ENCODE data around the gene SGSM1.

Gene SGSM1

GRCh38 chr22:24950272-24950902, 144.4 kb downstream of the SGSM1 start:
- DNase-seq (ENCODE audit: low read depth in 2 of 2): no peak

DNA sequence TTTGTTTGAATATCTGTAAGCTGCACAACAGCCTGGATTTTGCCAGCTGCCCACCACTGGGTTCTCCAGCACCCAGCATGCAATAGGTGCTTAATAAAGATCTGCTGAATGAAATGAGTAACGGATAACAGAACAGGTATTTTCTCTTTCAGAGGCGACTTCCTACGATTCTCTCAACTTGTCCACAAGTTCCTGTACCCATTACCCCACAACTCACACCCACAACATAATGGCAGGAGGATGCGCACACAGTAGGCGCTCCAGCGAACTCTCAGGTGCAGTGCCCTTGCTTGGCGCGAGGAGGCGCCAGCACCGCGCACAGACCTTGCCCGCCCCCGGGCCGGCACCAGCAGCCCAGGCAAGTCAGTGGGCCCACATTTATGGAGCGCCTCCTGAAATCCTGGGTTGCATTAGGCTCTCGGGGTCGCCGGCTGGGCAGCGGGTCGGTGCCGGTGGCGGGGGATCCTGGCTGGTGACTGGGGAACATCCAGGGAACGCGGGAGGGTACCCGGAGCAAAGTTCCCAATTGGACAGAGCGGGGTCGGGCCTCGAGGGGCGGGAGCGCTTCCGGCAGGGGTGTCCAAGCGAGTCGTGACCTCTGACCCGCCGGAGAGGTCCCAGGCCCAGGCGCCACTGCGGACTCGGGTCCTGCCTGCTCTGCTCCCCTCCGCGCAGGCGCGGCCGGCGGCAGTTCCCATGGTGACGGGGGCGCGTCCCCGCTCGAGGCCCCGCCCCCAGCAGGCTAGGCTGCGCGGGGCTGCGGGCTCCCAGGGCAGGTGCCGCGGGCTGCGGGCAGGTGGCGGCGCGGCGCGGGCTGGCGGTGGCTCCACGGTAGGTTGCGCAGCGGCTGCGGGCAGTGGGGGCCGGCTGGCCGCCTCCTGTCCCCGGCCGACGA, 146.2 kb downstream of the SGSM1 start, which contains the start of gene KIAA1671:
TSS of gene KIAA1671 (plus strand) at position 775 of the 895 bp plus-strand sequence. CDS start 75,284 bp downstream, outside the sequence.
- peak; percentile 83 to 86 for DNase-seq (ENCODE audit: low read depth in 2 of 2)

DNA sequence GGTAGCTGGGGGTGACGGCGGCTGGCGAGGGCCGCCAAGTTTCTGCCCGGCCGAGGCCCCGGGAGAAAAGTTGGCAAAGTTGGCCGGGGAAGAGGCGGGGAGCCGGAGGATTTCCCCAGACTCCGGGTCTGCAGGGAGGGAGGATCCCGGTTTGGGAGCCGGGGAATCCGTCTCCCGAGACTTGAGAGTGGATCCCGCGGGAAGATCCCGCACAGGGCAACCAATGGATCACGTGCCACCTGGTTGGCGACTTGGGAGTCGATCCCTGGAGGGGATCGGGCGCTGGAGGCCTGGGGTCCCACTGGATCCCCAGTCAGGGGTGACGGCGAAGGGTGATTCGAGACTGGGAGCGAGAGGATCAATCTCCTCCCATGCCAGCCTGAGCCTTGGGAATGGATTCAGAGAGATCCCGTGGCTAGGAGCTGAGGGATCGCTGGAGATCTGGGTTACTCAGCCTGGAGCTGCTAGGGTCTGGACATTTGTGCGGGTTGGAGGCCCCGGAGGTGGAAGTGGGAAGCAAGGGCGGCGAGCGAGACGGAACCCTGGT, 146.9 kb downstream of the SGSM1 start:
- no peak for DNase-seq (ENCODE audit: low read depth in 2 of 2)

DNA sequence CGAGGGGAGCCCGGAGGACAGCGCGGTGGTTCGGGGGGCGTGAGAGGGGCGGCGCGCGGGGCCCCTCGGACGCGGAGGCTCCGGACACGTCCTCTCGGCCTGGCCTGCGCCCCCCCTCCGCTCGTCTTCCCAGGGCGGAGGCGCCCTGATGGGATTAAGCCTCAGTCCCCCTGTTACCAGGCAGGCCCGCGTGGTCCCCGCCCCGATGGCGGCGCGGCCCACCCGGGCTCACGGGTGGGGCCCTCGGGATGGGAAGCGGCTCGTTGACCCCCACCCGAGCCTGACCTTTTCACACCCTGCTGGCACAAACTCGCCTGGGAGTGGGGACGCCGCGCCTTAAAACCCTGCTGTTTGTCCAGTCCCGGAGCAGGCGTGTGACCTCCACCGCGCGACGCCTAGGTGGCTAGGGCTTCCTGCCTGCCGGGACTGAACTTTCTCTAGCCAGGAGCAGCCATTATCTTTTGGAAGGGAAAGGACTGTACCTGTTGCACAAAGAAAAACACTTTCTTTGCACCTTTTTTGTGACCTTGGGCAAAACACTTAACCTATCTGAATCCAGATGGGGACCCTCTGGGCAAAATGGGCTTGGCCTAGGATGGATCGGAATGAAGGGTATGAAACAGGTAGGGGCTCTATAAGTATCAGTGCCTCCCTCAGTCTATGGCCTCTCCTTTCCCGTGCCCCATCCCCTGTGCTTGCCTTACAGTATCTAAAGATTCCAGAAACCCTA, 147.5 kb downstream of the SGSM1 start:
- DNase-seq (ENCODE audit: low read depth in 2 of 2): no peak

- DNase-seq (ENCODE audit: low read depth in 2 of 2): no peak
Measured at GRCh38 chr22:24954114-24954463, 148.1 kb downstream of the SGSM1 start.

DNA sequence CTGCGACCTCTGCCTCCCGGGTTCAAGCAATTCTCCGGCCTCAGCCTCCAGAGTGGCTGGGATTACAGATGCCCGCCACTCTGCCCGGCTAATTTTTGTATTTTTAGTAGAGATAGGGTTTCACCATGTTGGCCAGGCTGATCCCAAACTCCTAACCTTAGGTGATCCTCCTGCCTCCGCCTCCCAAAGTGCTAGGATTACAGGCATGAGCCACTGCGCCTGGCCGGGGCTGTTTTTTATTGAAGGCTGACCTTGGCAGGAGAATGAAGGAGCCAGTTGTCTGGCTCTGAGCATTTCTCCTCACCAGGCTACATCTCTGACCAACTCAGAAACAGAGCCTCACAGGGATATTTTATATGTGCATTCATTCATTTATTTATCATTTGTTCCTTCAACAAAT, 148.8 kb downstream of the SGSM1 start:
- DNase-seq (ENCODE audit: low read depth in 2 of 2): no peak

- no peak for DNase-seq (ENCODE audit: low read depth in 2 of 2)
Measured at GRCh38 chr22:24957043-24957442, 151.0 kb downstream of the SGSM1 start.

- DNase-seq (ENCODE audit: low read depth in 2 of 2): no peak
Measured at GRCh38 chr22:24961217-24961844, 155.3 kb downstream of the SGSM1 start.

- DNase-seq (ENCODE audit: low read depth in 2 of 2): no peak
Measured at GRCh38 chr22:24962094-24962493, 156.1 kb downstream of the SGSM1 start.

DNA sequence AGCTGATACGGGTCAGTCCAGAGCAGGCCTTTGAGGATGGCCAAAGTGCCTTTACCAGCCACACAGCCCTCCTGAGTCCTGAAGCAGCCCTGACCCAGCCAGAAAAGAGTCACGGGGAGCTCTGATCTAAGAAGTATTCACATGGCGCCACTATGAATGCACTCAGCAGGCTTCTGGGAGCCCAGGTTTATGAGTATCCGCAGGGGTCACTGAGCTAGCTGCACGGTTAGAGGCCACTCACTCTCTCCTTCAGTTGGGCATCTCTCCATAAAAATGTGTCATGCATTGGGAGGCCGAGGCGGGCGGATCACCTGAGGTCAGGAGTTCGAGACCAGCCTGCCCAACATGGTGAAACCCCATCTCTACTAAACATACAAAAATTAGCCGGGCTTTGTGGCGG, 156.8 kb downstream of the SGSM1 start:
- DNase-seq (ENCODE audit: low read depth in 2 of 2): no peak

GRCh38 chr22:24964441-24964840, 158.4 kb downstream of the SGSM1 start:
- no peak for DNase-seq (ENCODE audit: low read depth in 2 of 2)

GRCh38 chr22:24965822-24966626, 160.0 kb downstream of the SGSM1 start:
- DNase-seq (ENCODE audit: low read depth in 2 of 2): no peak

DNA sequence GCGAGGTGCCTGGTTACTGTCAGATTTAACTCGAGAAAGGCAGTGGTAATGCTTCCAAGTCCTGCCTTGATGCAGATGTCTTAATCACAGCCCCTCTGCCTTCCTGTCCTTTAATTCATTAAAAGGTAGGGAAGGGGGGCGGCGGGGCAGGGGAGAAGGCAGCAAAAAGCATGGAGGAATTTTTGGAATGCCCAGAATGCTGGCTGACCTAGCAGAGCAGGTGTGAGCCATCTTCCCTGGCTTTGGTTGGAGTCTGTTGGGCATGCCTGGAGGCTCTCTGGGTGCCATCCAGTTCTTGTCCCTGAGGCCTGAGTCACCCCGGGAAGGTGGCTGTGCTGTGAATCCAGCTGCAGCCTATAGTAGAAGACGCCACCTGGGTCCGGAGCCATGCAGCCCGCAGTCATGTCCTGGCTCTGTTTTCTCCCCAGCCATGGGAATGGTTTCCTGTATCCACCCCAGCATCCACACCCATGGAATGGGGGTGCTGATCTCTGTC, 162.1 kb downstream of the SGSM1 start:
- no peak for DNase-seq (ENCODE audit: low read depth in 2 of 2)

GRCh38 chr22:24969560-24970301, 163.7 kb downstream of the SGSM1 start:
- no peak for DNase-seq (ENCODE audit: low read depth in 2 of 2)

GRCh38 chr22:24972369-24972768, 166.4 kb downstream of the SGSM1 start:
- no peak for DNase-seq (ENCODE audit: low read depth in 2 of 2)

GRCh38 chr22:24973872-24974271, 167.9 kb downstream of the SGSM1 start:
- DNase-seq (ENCODE audit: low read depth in 2 of 2): no peak

- no peak for DNase-seq (ENCODE audit: low read depth in 2 of 2)
Measured at GRCh38 chr22:24975125-24975640, 169.2 kb downstream of the SGSM1 start.

DNA sequence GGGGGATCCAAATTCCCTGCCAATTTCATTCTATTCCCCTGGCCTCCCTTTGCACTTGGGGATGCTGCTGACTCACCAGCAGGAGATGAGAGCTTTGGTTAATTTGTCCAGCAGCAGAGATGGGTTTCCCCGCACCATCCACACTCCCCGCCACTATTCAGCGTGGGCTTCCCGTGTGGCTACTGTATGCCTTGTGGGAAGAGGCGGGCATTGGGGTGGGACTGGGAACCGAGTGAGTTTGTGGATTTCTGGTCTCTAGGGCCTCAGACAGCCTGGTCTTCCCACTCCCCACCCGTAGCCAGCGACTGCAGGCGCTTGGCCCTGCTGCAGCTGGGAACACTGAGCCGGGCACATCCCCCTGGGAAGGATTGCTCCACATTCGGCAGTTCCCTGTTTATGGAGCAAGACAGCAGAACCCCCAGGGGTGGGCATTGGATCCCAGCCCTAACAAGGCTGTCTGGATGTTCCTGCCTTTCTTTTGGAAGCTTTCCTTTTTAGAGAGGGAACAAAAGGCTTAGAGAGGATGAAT, 169.9 kb downstream of the SGSM1 start:
- no peak for DNase-seq (ENCODE audit: low read depth in 2 of 2)

DNA sequence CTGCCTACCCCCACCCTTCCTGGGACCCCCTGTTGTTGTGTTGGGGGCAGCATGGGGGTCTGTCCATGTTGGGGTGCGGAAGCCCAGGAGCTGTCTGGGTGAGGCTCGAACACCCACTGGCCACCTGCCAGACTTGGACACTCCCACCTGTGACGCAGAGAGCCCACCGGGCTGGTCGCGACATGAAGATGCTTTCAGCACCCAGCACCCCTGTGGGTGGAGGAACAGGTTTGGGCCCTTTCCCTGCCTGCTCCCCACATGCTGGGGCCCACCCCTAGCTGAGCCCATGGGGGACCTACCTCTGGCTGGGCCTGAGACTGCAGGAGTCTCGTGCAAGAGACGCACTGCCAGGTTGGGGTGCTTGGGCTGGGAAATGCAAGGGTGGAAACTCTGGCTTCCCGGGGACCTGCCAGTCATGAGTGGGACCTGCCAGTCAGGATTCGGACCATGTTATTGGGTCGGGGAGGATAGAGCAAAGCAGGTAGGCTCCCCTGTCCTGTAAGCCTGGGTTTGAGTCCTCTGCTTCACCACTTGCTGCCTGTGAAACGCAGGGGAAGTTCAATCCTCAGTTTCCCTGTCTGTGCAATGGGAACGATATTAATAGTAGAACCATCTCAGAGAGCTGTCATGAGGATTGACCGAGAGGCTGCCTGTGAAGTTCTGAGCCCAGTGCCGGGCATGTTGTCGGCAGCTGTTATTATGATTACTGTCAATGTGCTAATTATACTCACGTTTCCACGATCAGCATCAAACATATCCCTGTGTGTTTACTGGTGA, 170.6 kb downstream of the SGSM1 start:
- DNase-seq (ENCODE audit: low read depth in 2 of 2): no peak

Measured in stimulated activated CD4-positive, alpha-beta T cell treated with anti-CD3 and anti-CD28 coated beads, Interleukin-1b, Interleukin-23, amount 100 ng/mL, for 4 hours (primary cell).